HT-29 (cell line): Measurements from ENCODE around the gene SNX21. TPM values are rescaled to one million over a fixed set of nuclear protein-coding genes. Genes with fewer than 3 reads are reported as not detected.
"Not testable (repeated sequence)": the region's sequence is repeated elsewhere in the genome, so short reads cannot be mapped to it uniquely, and the experiment has no call there.

Experiments
- DNase-seq: peaks from one replicate; pipeline ENCODE4 v3.0.0-alpha.2; 2015; ENCODE audit warnings: low spot score
- total RNA-seq: library from RNA; depleted of rRNA; stranded (reverse); fragments of >200 nt; shearing (Covaris generic); gene quantifications from 2 replicates; pipeline ENCODE4 v1.2.3, GENCODE V29; 2014; rRNA removed

The SNX21 gene, protein sequence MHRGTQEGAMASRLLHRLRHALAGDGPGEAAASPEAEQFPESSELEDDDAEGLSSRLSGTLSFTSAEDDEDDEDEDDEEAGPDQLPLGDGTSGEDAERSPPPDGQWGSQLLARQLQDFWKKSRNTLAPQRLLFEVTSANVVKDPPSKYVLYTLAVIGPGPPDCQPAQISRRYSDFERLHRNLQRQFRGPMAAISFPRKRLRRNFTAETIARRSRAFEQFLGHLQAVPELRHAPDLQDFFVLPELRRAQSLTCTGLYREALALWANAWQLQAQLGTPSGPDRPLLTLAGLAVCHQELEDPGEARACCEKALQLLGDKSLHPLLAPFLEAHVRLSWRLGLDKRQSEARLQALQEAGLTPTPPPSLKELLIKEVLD
- 30.8 and 31.2 TPM in 2 replicates for total RNA-seq

DNA sequence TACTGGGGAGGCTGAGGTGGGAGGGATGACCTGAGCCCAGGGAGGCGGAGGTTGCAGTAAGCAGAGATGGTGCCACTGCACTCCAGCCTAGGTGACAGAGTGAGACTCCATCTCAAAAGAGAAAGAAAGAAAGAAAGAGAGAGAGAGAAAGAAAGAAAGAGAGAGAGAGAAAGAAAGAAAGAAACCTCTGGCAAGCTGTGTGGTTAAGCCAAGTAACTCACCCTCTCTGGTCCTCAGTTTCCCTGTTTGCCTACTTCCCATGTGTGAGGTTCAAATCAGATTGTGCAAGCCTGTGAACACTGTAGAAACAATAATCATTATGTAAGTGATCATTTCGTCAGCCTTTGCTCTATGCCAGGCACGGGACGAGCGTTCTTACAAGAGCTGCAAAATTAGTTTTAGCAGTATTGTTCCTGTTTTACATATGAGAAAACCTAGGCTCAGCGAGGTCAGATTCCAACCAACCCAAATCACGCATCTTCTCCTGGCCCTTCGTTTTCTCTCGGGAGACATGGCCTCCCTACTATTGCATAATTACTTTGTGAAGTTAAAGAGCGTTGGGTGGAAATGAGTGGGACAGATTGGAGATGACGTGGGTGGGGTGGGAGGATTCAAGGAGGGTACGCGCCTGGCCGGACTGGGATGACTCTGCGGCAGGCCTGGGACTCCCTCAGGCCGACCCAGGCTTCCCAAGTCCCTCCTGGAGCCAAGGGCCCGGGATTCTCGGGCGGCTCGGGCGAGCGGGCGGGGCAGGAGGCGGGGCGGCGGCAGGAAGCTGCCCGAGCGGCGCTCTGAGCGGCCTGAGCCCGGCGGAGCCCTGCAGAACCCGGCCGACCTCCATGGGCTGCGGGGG lies at the start of gene SNX21:
SNX21 (plus strand) TSS at position 770 of the 853 bp plus-strand sequence. CDS start 121 bp downstream, outside the sequence.
- peak; percentile 76 for DNase-seq

DNA sequence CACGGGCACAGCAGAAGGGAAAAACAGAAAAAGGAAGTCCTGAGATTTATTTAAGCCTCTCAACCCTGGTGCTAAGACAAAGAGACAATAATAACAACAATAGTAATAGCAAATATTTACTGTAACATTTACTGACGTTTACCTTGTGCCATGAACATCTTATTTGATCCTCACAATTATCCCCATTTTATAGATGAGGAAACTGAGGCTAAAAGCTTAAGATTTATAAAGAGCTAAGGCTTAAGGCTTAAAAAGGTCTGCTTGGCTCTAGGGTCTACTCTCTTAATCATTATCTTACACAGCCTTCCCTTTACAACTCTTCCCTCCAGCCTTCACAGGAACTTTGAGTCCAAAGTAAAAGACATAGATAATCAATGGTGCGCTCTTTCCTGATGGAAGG lies 45.2 kb upstream of the SNX21 start:
- DNase-seq, result no peak

DNA sequence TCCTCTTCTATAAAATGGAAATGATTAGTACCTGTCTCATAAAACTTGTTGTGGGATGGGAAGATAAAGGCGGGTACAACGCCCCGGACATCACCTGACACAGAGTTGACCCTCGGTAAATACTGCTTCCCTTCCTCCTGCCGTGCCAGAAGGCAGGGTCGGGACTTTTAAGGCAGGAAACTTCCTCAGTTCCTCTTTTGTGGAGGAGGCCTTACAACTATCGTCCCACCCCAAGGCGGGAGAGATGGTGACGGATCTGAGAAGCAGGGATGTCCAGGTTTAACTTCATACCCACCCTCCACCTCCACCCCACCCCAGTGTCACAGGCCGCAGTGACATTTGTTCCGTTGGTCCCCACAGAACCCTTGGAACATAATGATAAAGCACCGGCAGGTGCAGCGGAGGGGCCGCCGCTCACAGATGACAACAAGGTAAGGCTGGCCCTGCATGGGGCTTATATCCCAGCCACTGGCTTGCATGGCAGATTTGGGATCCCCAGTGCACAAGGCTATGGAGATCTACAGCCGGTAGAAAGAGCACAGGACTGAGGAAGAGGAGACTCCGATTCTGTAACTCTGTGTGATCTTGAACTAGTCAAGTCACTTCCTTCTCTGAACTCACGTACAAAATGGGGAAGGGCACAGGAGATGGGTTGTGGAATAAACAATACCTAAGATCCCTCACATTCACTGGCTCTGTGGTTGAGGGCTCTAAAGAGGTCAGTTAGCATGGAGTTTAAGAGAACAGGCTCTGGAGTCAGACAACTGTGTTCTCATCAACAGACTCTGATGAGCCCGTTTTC lies 41.1 kb upstream of the SNX21 start:
- peak; percentile 33 for DNase-seq

DNA sequence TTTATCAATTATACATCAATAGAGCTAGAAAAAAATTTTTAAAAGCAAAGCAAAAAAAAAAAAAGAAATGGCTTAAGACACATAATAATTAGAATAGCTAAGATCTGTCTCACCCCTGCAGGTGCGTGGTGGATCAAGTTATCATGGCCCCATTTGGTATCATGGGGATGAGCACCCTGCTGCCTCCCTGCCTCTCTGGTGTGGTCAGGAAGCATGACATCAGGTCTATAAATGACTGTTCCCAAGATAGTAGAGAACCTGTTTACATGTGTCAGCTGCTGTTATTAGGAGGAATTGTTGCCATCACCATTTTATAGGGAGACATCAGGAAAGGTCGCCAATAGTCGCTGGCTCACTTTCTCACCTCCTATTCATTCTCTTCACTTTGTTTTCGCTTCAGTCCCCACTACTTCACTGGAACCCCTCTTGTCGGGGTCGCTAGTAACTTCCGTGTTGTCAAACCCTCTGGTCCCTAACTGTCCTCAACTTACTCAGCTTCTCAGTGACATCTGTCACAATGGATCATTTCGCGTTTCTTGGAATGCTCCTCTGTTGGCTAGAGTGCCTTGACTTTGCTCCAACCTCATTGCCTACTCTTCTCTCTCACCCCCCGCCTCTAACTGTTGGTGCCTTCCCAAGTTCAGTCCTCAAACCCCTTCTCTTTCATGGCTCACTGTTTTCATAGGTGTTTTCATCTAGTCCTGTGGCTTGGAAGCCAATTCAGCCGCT lies 37.1 kb upstream of the SNX21 start:
- DNase-seq, result no peak

DNA sequence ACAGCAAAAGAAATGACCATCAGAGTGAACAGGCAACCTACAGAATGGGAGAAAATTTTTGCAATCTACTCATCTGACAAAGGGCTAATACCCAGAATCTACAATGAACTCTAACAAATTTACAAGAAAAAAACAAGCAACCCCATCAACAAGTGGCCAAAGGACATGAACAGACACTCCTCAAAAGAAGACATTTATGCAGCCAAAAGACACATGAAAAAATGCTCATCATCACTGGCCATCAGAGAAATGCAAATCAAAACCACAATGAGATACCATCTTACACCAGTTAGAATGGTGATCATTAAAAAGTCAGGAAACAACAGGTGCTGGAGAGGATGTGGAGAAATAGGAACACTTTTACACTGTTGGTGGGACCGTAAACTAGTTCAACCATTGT lies 36.1 kb upstream of the SNX21 start:
- not testable (repeated sequence) for DNase-seq

DNA sequence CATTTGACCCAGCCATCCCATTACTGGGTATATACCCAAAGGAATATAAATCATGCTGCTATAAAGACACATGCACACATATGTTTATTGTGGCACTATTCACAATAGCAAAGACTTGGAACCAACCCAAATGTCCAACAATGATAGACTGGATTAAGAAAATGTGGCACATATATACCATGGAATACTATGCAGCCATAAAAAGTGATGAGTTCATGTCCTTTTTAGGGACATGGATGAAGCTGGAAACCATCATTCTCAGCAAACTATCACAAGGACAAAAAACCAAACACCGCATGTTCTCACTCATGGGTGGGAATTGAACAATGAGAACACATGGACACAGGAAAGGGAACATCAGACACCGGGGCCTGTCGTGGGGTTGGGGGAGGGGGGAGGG lies 35.6 kb upstream of the SNX21 start:
- DNase-seq, result not testable (repeated sequence)

DNA sequence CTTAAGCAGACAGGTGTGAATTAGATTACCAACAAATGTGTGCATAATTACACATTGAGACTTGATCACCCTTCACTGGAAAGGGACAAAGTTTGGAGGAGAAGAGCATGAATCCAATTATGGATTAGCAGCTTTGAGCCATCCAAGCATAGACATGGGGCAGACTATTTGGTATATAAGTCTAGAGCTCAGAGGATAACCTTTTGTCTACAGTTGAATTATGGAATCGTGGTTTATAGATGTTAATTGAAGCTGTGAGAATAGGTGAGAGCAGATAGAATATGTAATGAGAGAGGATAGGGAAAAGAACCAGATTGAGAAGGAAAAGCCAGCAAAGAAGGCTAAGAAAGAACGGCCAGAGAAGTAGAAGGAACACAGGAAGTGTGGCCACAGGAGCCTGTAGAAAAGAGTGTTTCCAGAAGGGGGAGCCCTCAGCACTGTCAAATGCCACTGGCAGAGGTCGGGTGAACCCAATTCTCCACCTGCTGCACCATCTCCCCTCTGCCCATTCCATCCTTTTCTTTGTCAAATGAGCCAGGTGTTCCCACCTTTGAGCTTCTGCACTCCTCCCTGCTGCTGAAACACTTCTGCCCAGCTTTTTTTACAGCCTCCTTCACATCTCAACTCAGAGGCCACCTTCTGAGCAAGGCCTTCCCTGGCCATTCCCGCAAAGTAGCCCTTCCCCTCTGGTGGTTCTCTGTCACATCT lies 34.5 kb upstream of the SNX21 start:
- DNase-seq, result peak; percentile 86

DNA sequence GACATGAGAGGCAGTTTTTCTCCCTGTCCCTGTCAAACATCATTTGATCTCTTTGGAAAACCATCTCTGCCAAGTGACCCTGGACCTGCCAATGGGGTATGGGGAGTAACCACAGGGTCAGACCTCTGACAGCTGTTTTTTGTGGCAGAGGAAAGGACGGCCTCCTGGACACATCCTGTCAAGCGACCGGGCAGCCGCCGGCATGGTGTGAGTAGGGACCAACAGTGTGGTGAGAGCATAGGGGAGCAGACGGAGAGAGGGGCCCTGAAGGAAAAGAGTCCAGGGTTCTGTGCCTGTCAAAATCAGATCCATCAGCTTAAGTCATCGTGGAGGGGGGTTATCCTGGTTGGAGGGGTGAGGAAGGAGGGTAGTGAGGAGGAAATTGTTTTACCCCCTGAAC lies 31.7 kb upstream of the SNX21 start:
- DNase-seq, result no peak

DNA sequence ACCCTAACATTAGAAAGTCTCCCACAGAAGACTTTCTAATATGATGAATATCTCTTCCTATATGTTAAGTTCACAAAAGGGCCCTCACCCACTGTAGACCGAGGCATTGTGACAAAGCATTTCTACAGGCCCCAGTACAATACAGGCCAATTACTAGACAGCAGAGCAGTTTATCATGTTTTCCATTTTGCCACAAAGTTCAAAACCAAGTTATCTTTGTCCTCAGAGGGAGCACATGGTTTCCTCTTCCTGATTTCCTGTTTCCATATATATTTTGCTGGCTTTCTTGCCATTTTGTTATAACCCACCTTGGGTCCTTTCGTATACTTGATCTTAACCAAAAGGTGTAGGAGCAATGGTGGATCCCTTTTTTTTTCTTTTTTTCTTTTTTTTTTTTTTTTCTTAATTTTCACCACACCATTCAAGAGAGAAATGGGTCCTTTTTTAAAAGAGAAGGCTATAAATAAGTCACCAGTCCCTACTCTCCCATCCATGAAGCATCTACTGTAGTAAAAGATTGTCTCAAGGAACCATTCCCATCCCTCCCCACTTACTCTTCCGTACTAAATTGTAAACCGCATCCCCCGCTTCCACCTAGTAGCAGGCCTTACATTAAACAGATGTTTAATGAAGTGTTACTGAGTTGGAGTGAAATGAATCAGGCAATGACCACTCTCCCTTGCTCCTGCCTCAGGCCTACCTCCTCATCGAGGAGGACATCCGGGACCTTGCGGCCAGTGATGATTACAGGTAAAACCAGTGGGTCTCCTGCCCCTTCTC lies 23.2 kb upstream of the SNX21 start:
- no peak for DNase-seq

DNA sequence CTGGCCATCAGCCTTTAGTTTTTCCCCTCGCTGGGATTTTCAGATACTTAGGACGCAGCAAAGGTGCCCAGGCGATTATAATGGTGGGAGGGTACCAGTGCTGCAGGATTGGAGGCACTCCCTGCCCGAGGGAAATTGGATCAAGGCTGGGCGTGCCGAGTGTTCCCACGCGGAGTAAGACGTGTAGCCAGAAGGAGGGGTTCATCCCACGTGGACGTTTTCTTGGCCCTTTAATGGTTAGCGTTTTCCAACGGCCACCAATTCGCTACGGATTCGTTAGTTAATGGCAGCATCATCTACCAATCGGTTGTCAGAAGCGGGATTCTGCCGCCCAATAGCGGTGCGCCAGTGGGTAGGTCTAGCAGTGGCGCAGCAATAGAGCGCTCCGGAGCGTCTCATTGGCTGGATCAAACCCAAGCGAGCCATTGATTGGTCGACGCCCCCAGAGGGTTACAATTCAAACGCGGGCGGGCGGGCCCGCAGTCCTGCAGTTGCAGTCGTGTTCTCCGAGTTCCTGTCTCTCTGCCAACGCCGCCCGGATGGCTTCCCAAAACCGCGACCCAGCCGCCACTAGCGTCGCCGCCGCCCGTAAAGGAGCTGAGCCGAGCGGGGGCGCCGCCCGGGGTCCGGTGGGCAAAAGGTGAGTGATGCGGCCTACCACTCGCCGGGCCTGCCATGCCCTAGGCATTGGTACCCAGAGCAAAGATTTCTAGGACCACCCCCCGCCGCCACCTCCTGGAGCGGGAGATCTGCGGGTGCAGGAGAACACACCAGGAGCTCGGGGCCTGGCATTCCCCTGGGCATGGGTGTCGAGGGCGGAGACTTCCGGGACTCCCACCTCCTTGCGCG lies 21.2 kb upstream of the SNX21 start, which contains the start of gene UBE2C:
UBE2C (plus strand) TSS at position 488 of the 849 bp plus-strand sequence; CDS start at position 540, 52 bp downstream.
- peak; percentile 100 for DNase-seq

DNA sequence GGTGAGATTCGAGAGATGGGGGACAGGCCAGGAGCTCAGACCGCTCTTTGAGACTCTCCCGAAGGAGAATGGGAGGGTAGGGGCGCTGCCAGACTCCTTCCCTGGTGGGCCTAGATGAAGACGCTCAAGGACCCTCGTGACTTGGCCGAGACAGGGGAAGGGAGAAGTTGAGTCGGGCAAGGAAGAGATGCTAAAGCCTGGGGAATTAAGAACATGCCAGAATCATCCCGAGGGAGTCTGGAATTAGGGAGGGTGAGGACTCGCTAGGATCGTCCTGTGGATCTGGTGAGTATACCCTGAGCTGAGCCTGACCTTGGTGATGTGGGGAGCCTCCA lies 20.6 kb upstream of the SNX21 start:
- no peak for DNase-seq

DNA sequence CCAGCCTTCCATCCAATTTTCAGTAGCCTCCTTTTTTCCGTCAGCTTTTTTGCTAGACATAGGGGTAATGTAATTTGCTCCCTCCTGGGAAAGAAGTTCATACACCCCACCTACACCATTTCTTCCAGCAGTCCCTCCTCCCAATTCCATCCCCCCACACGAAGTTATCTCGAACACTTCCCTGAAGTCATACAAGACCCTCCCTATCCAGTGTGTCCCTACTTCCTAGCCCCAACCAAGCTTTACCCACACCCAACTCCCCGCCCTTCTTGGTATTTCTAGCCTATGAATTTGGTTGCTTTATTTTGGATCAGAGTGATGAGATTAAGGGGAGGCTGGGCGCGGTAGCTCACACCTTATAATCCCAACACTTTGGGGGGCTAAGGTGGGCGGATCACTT lies 20.1 kb upstream of the SNX21 start:
- no peak for DNase-seq

DNA sequence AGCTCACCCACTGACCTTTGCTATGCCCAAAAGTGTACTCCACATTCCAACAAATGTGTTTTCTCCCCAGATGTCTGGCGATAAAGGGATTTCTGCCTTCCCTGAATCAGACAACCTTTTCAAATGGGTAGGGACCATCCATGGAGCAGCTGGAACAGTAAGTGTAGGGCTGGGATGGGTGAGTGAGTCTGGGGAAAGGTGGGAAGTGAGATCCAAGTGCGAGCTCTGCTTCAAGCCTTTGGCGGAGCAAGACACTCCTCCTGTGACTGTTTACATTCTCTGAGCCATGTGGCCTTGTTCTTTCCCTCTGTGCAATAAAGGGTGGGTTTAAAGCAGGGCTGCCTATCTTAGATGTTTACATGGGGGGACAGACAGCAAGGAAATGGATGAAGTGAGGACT lies 19.3 kb upstream of the SNX21 start:
- no peak for DNase-seq

DNA sequence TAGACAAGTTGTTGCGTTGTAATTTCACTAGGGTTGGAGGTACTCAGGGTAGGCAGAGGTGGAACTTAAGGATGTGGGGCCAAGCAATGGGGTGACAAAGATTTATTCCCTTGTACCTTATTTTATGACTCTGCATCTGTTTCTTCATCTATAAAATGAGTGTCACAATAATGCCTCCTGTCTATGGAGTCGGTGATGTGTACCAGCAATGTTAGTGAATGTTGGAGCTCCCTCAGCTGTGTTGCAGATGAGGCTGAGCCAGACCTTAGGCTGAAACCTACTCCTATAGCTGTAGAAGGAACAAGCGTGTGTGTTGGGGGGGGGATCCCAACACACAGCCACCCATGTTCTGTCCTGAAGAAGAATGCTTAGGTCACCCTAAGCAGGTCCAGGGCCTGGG lies 16.6 kb upstream of the SNX21 start:
- no peak for DNase-seq

DNA sequence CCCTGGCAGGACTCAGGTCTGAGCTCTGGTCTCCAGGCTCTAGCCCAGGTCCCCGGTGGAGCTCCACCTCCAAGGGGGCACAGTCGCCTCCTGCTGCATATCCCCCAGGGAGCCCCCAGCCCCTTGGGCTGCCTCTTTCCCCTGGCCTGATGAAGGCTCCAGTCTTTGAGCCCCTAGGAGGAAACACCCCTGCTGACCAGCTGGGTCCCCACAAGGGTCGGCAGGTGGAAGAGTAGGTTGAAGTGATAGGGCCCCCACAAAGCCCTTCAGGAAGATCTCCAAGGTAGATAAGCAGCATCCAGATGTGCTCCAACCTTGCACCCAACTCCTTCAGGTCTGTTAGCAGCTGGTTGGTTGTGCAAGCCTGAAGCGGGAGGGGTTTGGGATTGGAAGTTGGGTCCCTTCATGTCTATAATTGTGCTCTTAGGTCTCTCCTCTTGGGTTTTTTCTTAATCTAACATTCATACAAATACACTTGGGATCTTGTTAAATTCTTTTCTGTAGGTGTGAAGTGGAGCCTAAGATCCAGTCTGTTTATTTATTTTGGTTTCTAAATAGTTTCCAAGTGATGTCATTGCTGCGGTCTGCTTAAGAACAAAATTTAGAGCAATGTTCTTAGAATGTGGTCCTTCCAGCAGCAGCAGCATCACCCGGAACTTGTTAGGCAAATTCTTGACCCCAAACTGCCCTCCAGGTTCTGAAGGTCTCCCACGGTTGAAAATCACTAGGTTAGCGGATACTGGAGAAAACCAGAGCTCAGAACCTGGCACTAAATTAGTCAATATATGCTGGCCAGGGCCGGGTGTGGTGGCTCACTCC lies 16.0 kb upstream of the SNX21 start:
- DNase-seq, result peak; percentile 37

DNA sequence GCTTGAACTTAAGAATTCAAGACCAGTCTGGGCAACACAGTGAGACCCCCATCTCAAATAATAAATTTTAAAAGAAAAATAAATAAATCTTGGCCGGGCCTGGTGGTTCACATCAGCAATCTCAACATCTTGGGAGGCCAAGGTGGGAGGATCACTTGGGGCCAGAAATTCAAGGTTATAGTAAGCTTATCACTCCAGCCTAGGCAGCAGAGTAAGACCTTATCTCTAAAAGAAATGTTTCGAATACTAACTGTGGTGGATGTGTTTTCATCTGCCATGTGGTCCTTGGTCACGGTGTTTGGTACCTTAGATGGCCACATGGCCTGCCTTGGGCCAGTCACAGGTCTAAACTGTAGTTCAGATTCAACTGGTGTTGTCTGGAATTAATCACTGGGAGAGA lies 15.4 kb upstream of the SNX21 start:
- no peak for DNase-seq

DNA sequence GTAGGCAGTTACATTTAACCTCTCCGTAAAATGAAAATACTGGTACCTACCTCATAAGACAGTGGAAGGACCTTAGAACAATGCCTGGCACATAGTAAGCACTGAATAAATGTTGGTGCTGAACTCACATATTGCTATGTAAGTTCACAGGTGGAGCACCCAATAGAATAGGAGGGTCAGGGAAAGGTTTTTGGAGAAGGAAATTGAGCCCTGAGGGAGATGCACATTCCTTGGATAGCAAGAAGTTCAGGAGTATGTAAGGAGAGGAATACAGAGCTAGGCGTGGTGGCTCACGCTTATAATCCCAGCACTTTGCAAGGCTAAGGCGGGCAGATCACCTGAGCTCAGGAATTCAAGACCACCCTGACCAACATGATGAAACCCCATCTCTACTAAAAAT lies 14.1 kb upstream of the SNX21 start:
- DNase-seq, result no peak

DNA sequence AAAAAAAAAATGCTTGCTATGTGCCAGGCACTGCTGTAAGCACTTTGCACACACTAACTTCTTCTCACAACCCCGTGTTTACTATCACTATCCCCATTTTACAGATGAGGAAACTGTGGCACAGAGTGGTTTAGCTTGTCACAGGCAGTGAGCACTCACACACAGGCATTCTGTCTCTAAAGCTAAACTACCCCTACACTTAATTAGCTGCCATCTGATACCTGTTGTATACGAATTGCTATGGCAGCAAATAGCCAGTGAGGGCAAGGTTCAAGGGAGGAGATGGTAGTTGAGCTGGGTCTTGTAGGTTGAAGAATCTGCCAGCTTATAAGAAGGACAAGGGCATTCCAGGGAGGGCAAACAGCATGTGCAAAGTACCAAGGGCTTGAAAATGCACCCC lies 11.7 kb upstream of the SNX21 start:
- peak; percentile 68 for DNase-seq
